ENCODE results near the gene SEPTIN2. TPM values are rescaled to one million over a fixed set of nuclear protein-coding genes. Genes with fewer than 3 reads are reported as not detected.

SEPTIN2 gene
- total RNA-seq, 1 experiment from 2014 or later, result 500 TPM

- Histone ChIP-seq H3F3A (ENCODE audit: insufficient read depth, low read depth) (peaks cover 59% of the 10 kb centered on the region), H2AFZ (no peak overlapping the region), H3K4me1 (replicated peaks; ENCODE audit: insufficient read depth) (peaks cover 21% of the 10 kb centered on the region), H3K4me2 (no peak overlapping the region), H4K20me1 (ENCODE audit: insufficient read depth) (peaks cover 21% of the 10 kb centered on the region), H3K79me2 (ENCODE audit: low read depth) (no peaks in the 10 kb centered on the region), H3K36me3 (ENCODE audit: low read depth) (peaks cover 52% of the 10 kb centered on the region), H3K27me3 (ENCODE audit: insufficient read depth, low read depth) (no peaks in the 10 kb centered on the region), H3K27ac (no peak overlapping the region), H3K9me2 (ENCODE audit: insufficient read depth) (no peaks in the 10 kb centered on the region), H3K9me3 (ENCODE audit: insufficient read depth, low read depth) (no peaks in the 10 kb centered on the region), H3K4me3 (no peak overlapping the region)
- ChIA-PET CTCF (no interaction called here), POLR2A (ENCODE audit: unreplicated experiment) (interaction anchor here (0.6 kb wide), 1 partner anchor 125 kb away, joined by 3 read pairs; no protein-coding TSS in a partner anchor)
- intact Hi-C loops (cut with micrococcal nuclease; ENCODE audit: unreplicated experiment), result loop anchor here (10.0 kb wide), 2 partner anchors 355 to 495 kb away; partner anchors contain the start of gene ING5
- BruUV-seq (replicated peaks), result no TSS peak
- TF ChIP-seq, protein P1, sequence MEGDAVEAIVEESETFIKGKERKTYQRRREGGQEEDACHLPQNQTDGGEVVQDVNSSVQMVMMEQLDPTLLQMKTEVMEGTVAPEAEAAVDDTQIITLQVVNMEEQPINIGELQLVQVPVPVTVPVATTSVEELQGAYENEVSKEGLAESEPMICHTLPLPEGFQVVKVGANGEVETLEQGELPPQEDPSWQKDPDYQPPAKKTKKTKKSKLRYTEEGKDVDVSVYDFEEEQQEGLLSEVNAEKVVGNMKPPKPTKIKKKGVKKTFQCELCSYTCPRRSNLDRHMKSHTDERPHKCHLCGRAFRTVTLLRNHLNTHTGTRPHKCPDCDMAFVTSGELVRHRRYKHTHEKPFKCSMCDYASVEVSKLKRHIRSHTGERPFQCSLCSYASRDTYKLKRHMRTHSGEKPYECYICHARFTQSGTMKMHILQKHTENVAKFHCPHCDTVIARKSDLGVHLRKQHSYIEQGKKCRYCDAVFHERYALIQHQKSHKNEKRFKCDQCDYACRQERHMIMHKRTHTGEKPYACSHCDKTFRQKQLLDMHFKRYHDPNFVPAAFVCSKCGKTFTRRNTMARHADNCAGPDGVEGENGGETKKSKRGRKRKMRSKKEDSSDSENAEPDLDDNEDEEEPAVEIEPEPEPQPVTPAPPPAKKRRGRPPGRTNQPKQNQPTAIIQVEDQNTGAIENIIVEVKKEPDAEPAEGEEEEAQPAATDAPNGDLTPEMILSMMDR (conservative IDR thresholded peaks at IDR 0.05), result no peak
- no peak for TF ChIP-seq EZH2 (IDR thresholded peaks at IDR 0.05; ENCODE audit: low read depth)
- no peak for DNase-seq
These were observed 34.2 kb downstream of the SEPTIN2 start for GRCh38 chr2:241349941-241350340.

GRCh38 chr2:241350530-241350877 is 34.8 kb downstream of the SEPTIN2 start:
- no peak overlapping the region for H3K4me3 ChIP-seq
- CTCF ChIA-PET, result interaction anchor here (0.6 kb wide), 1 partner anchor 499 kb away, joined by 4 read pairs; no protein-coding TSS in a partner anchor
- POLR2A ChIA-PET (ENCODE audit: unreplicated experiment), result interaction anchor here (0.6 kb wide), 1 partner anchor 126 kb away, joined by 3 read pairs; no protein-coding TSS in a partner anchor
- H2AFZ ChIP-seq, result no peak overlapping the region
- H3K4me1 ChIP-seq (replicated peaks; ENCODE audit: insufficient read depth), result peaks cover 24% of the 10 kb centered on the region
- H3K9me2 ChIP-seq (ENCODE audit: insufficient read depth), result no peaks in the 10 kb centered on the region
- no peak overlapping the region for H3K27ac ChIP-seq
- peaks cover 52% of the 10 kb centered on the region for H3K36me3 ChIP-seq (ENCODE audit: low read depth)
- no peak overlapping the region for H3K4me2 ChIP-seq
- no TSS peak for BruUV-seq (replicated peaks)
- no peaks in the 10 kb centered on the region for H3K79me2 ChIP-seq (ENCODE audit: low read depth)
- no peaks in the 10 kb centered on the region for H3K27me3 ChIP-seq (ENCODE audit: insufficient read depth, low read depth)
- TF ChIP-seq, protein P1 (conservative IDR thresholded peaks at IDR 0.05), result no peak
- TF ChIP-seq EZH2 (IDR thresholded peaks at IDR 0.05; ENCODE audit: low read depth), result no peak
- intact Hi-C loops (cut with micrococcal nuclease; ENCODE audit: unreplicated experiment), result loop anchor here (10.0 kb wide), 2 partner anchors 354 to 496 kb away; partner anchors contain the start of gene ING5
- H4K20me1 ChIP-seq (ENCODE audit: insufficient read depth), result peaks cover 20% of the 10 kb centered on the region; the same call in 1 of the 2 replicates
- DNase-seq, result no peak
- H3K9me3 ChIP-seq (ENCODE audit: insufficient read depth, low read depth), result no peaks in the 10 kb centered on the region
- H3F3A ChIP-seq (ENCODE audit: insufficient read depth, low read depth), result peaks cover 62% of the 10 kb centered on the region

DNA sequence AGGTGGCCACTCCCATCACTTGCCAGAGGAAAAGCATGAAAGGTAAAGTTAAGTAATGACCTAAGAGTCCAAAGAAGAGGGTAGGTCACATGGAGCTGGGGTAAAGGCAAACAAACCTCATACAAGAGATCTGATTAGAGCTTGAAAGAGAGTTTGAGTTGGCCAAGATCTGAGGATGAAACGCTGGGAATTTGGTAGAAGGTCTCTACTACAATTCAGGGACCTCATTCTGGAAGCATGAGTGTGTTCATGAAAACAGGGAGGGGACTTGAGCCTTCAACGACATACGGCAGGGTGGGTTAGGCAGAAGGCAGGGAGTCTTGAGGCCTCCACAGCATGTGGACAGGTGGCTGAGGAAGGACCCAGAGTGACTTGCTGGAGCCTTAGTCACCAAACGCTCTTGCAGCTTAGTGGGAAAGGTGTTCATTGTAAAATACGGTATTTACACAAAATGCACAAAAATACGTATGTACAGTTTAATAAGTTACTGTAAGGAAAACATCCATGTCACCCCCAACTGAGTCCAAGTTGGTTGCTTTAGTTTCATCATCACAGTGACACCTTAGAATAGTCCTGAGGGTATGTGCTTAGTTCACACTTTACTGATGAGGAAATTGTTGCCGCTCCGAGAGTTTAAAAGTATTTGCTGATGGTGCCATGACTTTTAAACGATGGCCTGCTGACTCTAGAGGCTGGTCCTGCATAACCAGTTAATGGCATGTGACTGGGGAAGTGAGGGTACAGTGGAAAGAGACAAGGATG is 35.3 kb downstream of the SEPTIN2 start:
- DNase-seq, result no peak
- Histone ChIP-seq H3F3A (ENCODE audit: insufficient read depth, low read depth) (peaks cover 62% of the 10 kb centered on the region), H3K27ac (no peak overlapping the region), H3K4me1 (replicated peaks; ENCODE audit: insufficient read depth) (peaks cover 24% of the 10 kb centered on the region), H3K9me3 (ENCODE audit: insufficient read depth, low read depth) (no peaks in the 10 kb centered on the region), H3K4me3 (no peak overlapping the region), H3K9me2 (ENCODE audit: insufficient read depth) (no peaks in the 10 kb centered on the region), H3K79me2 (ENCODE audit: low read depth) (no peaks in the 10 kb centered on the region), H3K27me3 (ENCODE audit: insufficient read depth, low read depth) (no peaks in the 10 kb centered on the region), H2AFZ (no peak overlapping the region), H4K20me1 (ENCODE audit: insufficient read depth) (peaks cover 20% of the 10 kb centered on the region; the same call in 1 of the 2 replicates), H3K36me3 (ENCODE audit: low read depth) (peaks cover 47% of the 10 kb centered on the region), H3K4me2 (no peak overlapping the region)
- TF ChIP-seq, protein P1 (conservative IDR thresholded peaks at IDR 0.05), result no peak
- no peak for TF ChIP-seq EZH2 (IDR thresholded peaks at IDR 0.05; ENCODE audit: low read depth)
- ChIA-PET CTCF (interaction anchor here (0.6 kb wide), 1 partner anchor 500 kb away, joined by 4 read pairs; no protein-coding TSS in a partner anchor), POLR2A (ENCODE audit: unreplicated experiment) (interaction anchor here (0.6 kb wide), 1 partner anchor 36 kb away, joined by 3 read pairs; the partner anchor contains the start of genes HDLBP and SEPTIN2)
- no TSS peak for BruUV-seq (replicated peaks)
- intact Hi-C loops (cut with micrococcal nuclease; ENCODE audit: unreplicated experiment), result loop anchor here (10.0 kb wide), 2 partner anchors 354 to 496 kb away; partner anchors contain the start of gene ING5
